Measurements from ENCODE around the gene ZNF680. TPM values are rescaled to one million over a fixed set of nuclear protein-coding genes. Genes with fewer than 3 reads are reported as not detected.
"Not testable (repeated sequence)": the region's sequence is repeated elsewhere in the genome, so short reads cannot be mapped to it uniquely, and the experiment has no call there.

ZNF680 gene
- total RNA-seq, 1 experiment from 2014 or later = 4.2 TPM

GRCh38 chr7:64557601-64558322, 5.1 kb downstream of the ZNF680 start:
- DNase-seq (ENCODE audit: low spot score) = no peak

GRCh38 chr7:64555046-64555445, 7.8 kb downstream of the ZNF680 start:
- no peak for DNase-seq (ENCODE audit: low spot score)

- DNase-seq (ENCODE audit: low spot score) = not testable (repeated sequence)
Observed at GRCh38 chr7:64554188-64554587, 8.7 kb downstream of the ZNF680 start.

DNA sequence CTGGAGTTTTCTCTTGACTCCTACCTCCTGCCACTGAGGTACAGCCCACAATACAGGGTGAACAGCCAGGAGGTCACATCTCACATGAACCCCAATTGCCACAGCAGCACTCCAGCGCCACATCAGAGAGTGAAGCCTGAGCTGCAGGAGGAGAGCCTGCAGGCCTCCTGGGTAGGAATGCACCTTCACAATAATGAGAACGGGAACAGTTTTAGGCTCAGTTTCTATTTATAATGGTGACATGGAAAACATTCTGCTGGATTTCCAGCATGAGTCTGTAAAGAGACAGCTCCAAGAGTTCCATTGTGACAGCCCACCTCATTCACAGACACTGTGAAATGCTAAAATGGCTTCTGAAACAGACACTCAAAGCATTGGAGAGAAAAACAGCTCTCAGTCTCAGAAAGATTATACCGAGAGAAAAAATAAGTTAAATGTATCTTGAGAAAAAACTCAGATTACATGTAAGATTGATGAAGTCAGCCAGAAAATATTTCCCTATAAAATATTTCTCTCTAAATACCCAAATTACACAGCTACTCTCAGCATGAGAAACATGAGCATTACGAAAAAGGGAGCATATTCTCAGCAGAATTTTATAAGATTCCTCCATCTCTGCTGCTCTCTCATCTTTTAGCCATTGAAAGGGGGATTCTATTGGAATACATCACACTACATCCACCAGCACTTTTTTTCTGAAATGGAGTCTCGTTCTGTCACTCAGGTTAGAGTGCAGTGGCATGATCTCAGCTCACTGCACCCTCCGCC, 11.3 kb downstream of the ZNF680 start:
- DNase-seq (ENCODE audit: low spot score) = no peak

DNA sequence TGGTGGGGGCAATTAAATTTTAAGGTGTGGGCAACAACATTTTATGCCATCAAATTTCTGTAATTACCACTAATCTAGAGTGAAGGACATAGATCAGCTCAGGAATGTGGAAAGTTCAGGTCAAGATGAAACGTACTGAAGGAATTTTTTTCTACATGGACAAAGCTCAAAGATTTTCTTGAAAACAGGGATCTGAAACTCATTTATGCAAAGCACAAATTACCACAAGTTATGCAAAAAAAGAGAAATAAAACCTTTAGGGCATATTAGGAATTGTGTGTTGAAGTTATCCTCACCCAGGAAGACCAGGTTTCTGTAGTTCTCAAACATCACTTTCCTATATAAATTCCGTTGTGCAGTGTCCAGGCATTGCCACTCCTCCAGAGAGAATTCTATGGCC, 18.9 kb downstream of the ZNF680 start:
- no peak for DNase-seq (ENCODE audit: low spot score)

DNA sequence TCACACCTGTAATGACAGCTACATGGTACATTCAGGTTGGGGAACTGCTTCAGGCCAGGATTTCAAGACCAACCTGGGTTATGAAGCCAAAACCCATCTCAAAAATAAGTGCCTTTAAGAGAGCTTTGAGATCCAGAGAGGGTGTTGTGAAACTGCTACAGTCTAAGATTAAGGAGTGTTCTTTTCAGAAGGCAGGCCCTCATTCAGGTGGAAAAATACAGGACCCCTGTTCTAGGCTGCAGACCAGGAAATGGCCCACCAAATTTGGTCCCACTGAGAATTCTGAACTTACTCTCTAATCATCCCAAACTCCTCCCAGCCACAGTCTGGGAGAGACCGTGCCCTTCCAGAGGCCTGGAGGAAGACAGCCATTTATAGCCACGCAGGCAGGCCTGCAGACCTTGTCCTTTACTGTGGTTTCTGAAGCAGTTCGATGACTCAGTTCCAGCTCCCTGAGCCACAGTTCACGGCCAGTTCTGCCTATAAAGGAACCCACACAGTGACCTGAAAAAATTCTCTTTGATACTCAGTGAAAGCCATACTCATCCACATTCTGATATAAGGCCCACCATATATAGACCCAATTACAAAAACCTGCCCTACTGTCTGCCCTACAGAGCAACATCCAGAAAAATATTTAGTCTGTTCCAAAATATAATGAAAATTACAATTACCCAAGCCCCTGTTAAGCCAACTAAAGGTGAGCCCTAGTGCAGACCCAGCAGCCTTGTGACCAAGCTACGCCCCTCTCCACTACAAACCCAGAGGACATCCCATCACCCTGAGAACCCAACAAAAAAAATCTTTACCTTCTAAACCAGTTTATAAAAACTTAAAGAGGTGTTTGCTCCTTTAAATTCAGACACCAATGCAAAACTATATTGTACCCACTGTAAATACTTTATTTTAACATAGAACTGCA, 21.2 kb downstream of the ZNF680 start:
- no peak for DNase-seq (ENCODE audit: low spot score)

DNA sequence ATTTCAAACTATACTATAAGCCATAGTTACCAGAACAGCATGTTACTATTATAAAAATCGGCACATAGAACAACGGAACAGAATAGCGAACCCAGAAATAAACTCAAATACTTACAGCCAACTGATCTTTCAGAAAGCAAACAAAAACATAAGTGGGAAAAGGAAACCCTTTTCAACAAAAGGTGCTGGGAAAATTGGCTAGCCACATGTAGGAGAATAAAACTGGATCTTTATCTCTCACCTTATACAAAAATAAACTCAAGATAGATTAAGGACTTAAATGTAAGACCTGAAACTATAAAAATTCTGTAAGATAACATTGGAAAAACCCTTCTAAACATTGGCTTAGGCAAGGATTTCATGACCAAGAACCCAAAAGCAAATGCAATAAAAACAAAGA, 29.1 kb downstream of the ZNF680 start:
- no peak for DNase-seq (ENCODE audit: low spot score)

GRCh38 chr7:64528770-64529169, 34.1 kb downstream of the ZNF680 start:
- no peak for DNase-seq (ENCODE audit: low spot score)

DNA sequence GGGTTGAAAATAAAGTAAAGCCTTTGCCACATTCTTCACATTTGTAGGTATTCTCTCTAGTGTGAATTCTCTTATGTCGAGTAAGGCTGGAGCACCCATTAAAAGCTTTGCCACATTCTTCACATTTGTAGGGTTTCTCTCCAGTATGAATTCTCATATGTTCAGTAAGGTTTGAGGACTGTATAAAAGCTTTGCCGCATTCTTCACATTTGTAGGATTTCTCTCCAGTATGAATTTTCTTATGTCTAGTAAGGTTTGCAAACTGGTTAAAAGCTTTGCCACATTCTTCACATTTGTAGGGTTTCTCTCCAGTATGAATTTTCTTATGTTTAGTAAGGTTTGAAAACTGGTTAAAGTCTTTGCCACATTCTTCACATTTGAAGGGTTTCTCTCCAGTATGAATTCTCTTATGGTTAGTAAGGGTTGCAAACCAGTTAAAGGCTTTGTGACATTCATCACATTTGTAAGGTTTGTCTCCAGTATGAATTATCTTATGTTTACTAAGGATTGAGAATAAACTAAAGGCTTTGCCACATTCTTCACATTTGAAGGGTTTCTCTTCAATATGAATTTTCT, 41.4 kb downstream of the ZNF680 start:
- DNase-seq (ENCODE audit: low spot score) = no peak

DNA sequence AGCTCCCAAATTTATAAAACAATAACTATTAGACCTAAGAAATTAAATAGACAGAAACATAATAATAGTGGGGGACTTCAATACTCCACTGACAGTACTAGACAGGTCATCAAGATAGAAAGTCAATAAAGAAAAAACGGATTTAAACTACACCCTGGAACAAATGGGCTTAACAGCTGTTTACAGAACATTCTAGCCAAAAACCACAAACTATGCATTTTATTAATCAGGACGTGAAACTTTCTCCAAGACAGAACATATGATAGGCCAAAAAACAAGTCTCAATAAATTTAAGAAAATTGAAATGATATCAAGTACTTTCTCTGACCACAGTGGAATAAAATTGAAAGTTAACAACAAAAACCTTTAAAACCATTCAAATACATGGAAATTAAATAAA, 46.4 kb downstream of the ZNF680 start:
- no peak for DNase-seq (ENCODE audit: low spot score)

DNA sequence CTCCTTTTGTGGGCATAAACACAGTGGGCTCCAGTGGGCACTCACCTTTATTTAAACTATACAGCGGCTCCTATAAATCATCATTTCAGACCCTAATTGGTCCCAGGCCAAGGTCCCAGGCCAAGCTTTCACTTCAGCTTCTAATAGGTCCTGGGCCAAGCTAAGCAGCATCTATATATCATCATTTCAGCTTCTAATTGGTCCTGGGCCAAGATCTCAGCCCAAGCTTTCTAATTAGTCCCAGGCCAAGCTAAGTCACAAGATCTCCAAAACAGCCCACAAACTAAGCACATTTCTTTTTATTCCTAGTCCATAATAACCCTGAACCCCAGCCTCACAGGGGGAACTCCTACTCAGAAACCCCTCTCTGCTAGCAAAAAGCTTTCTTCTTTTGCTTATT, 47.1 kb downstream of the ZNF680 start:
- DNase-seq (ENCODE audit: low spot score) = no peak

DNA sequence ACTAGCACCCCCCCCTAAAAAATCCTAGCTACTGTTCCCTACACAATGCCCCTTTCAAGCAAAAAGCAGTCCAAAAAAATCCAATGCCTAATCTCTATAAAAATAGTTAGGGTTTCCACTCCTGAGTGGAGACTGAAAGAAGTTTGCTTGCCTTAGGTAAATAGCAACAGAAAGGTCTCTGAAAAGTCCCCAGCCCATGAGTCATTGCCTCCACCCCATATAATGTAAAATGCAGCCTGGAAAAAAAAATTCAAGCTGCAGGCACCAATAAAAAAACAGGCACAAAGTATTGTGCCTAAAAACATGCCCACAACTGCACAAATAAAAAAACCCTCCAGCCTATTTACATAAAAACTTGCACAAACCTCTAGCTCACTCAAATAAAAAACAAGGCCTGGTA, 47.5 kb downstream of the ZNF680 start:
- no peak for DNase-seq (ENCODE audit: low spot score)

- no peak for DNase-seq (ENCODE audit: low spot score)
Observed at GRCh38 chr7:64509583-64509982, 53.3 kb downstream of the ZNF680 start.

DNA sequence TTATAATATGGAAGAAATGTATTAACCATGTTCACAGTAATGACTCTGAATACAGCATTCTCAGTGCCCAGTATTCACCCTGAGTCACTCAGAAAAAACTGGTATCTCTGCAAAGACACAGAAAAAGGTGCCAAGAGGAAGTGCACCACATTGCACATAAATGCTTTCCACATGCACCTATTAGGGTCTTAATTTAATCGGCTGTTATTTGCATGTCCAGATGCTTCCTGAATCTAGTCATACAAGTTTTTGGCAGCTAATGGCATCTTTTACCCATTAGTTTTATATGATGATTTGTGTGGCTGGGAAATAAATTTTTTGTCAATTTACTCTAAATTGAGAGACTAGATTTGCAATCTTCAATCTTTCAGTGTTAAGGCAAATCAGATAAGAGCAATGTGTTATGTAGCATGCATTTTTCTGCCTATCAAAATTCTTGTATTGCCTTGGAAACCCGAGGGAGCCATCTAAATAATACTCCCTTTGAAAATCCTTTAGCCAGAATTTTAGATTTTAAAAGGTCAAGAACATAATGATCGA, 58.2 kb downstream of the ZNF680 start:
- DNase-seq (ENCODE audit: low spot score) = no peak

DNA sequence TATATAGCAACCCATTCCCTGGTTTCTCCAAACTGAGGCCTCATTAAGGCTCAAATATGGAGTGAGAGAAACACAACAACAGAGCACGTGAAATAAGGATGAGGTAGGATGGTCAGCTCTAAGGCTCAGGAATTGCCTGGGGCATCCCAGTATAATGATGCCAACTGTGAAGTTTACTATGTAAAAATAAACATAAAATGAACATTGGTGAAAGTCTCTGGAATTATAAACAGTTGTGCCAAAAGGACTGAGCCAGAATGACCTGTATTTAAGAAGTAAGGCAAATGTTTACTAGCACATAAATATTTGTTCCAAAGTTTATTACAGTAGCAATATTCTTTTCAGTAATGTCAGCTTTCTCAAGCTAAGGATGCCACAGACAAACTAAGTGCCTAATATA, 64.6 kb downstream of the ZNF680 start:
- DNase-seq (ENCODE audit: low spot score) = no peak

- DNase-seq (ENCODE audit: low spot score) = no peak
Observed at GRCh38 chr7:64494912-64495461, 67.9 kb downstream of the ZNF680 start.

GRCh38 chr7:64485623-64486022, 77.2 kb downstream of the ZNF680 start:
- DNase-seq (ENCODE audit: low spot score) = no peak

All from HT-29 (cell line).